ENCODE results near the gene SLC26A11.

DNA sequence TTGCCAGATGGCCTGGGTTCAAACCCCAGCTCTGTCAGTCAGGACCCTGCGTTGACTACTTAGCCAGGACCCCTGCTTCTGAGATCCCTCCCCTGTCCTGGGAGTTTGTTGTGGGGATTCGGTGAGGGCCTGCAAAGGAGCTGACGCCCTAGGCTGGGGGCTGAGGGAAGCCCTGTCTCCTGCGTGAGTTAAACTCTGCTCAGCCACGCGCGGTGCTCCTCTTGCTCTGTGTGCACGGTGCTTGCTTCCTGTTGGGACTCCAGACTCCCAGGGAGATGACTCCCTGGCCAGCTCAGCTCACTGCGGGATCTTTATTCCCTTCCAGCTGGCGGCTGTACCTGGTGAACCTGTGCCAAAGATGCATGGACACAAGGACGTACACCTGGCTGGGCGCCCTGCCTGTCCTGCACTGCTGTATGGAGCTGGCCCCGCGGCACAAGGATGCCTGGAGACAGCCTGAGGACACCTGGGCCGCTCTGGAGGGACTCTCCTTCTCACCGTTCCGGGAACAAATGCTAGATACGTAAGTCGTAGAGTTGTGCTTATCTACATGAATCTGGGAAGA lies 77.9 kb downstream of the SLC26A11 start:
- TF ChIP-seq, protein P1, sequence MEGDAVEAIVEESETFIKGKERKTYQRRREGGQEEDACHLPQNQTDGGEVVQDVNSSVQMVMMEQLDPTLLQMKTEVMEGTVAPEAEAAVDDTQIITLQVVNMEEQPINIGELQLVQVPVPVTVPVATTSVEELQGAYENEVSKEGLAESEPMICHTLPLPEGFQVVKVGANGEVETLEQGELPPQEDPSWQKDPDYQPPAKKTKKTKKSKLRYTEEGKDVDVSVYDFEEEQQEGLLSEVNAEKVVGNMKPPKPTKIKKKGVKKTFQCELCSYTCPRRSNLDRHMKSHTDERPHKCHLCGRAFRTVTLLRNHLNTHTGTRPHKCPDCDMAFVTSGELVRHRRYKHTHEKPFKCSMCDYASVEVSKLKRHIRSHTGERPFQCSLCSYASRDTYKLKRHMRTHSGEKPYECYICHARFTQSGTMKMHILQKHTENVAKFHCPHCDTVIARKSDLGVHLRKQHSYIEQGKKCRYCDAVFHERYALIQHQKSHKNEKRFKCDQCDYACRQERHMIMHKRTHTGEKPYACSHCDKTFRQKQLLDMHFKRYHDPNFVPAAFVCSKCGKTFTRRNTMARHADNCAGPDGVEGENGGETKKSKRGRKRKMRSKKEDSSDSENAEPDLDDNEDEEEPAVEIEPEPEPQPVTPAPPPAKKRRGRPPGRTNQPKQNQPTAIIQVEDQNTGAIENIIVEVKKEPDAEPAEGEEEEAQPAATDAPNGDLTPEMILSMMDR (IDR thresholded peaks at IDR 0.05): no peak
- TF ChIP-seq POLR2A (IDR thresholded peaks at IDR 0.05): no peak
- no peak for TF ChIP-seq EP300 (IDR thresholded peaks at IDR 0.05; ENCODE audit: low read depth)
- TF ChIP-seq POLR2AphosphoS5 (IDR thresholded peaks at IDR 0.05): no peak

Measured in transverse colon (tissue), 4 donors.